Loucy (cell line): ENCODE results near the gene ATRNL1.

Experiments
- CTCF ChIP-seq: fragments of 200-600 bp; sonication (generic); conservative IDR thresholded peaks from 2 replicates; pipeline ENCODE4 v1.5.1; 2014; ENCODE audit warnings: mild to moderate bottlenecking, antibody characterized with exemption, low read length
- EZH2phosphoT487 ChIP-seq: fragments of 200-600 bp; IDR thresholded peaks from 2 replicates; pipeline ENCODE4 v1.6.1; 2018; ENCODE audit warnings: antibody characterized with exemption, mild to moderate bottlenecking, moderate library complexity, borderline replicate concordance

- TF ChIP-seq CTCF (no peak), EZH2phosphoT487 (no peak)
These were observed 329.5 kb downstream of the ATRNL1 start for GRCh38 chr10:115422624-115423023.
